ENCODE measurements around the gene CCT7.

Gene CCT7

GRCh38 chr2:73279852-73280251, 45.7 kb downstream of the CCT7 start:
- Histone ChIP-seq H3K36me3 (no peaks in the 10 kb centered on the region), H3K27me3 (peaks cover 0 to 24% of the 10 kb centered on the region in 2 donors), H3K4me3 (no peak overlapping the region), H3K9me3 (peaks cover 0 to 2% (median 0%) of the 10 kb centered on the region in 3 donors), H3K4me1 (peaks cover 0 to 15% (median 14%) of the 10 kb centered on the region in 4 donors), H3K27ac (no peak overlapping the region)
- no peak for DNase-seq
- no peak for TF ChIP-seq CTCF (IDR thresholded peaks at IDR 0.05)
- intact Hi-C loops (cut with DNase I; ENCODE audit: low total_unique reads): no loop called here

- no peak for TF ChIP-seq CTCF (IDR thresholded peaks at IDR 0.05)
- H3K4me1 ChIP-seq: peaks cover 0 to 19% (median 17%) of the 10 kb centered on the region in 4 donors
- H3K9me3 ChIP-seq: peaks cover 0 to 2% (median 0%) of the 10 kb centered on the region in 3 donors
- H3K27ac ChIP-seq: no peak overlapping the region
- no peaks in the 10 kb centered on the region for H3K36me3 ChIP-seq
- no peak overlapping the region for H3K4me3 ChIP-seq
- peaks cover 0 to 38% of the 10 kb centered on the region in 2 donors for H3K27me3 ChIP-seq
- peak in 1 of 2 donors; percentile 19 for DNase-seq
- intact Hi-C loops (cut with DNase I; ENCODE audit: low total_unique reads): no loop called here
Observed at GRCh38 chr2:73281244-73281643, 47.1 kb downstream of the CCT7 start.

GRCh38 chr2:73282924-73283544, 48.9 kb downstream of the CCT7 start:
- no peak for TF ChIP-seq CTCF (IDR thresholded peaks at IDR 0.05)
- H3K36me3 ChIP-seq: no peaks in the 10 kb centered on the region
- no peak overlapping the region for H3K4me3 ChIP-seq
- DNase-seq: no peak
- H3K9me3 ChIP-seq: no peaks in the 10 kb centered on the region
- H3K4me1 ChIP-seq: peaks cover 0 to 19% (median 17%) of the 10 kb centered on the region in 4 donors
- intact Hi-C loops (cut with DNase I; ENCODE audit: low total_unique reads): no loop called here
- no peak overlapping the region for H3K27ac ChIP-seq
- H3K27me3 ChIP-seq: peaks cover 0 to 47% of the 10 kb centered on the region in 2 donors

GRCh38 chr2:73283545-73284295, 49.6 kb downstream of the CCT7 start:
- Histone ChIP-seq H3K27me3 (peaks cover 0 to 47% of the 10 kb centered on the region in 2 donors), H3K4me3 (peak overlapping the region; percentile 49 to 60), H3K27ac (no peak overlapping the region), H3K4me1 (peaks cover 0 to 19% (median 17%) of the 10 kb centered on the region in 4 donors), H3K36me3 (no peaks in the 10 kb centered on the region), H3K9me3 (no peaks in the 10 kb centered on the region)
- no peak for TF ChIP-seq CTCF (IDR thresholded peaks at IDR 0.05)
- peak in 1 of 2 donors; percentile 58 for DNase-seq
- intact Hi-C loops (cut with DNase I; ENCODE audit: low total_unique reads): no loop called here

- Histone ChIP-seq H3K36me3 (no peaks in the 10 kb centered on the region), H3K4me3 (peak within 1 kb of the TSS; percentile 49 to 60), H3K9me3 (no peaks in the 10 kb centered on the region), H3K27ac (no peak within 1 kb of the TSS), H3K4me1 (peaks cover 0 to 19% (median 17%) of the 10 kb centered on the region in 4 donors), H3K27me3 (peaks cover 0 to 55% of the 10 kb centered on the region in 2 donors)
- intact Hi-C loops (cut with DNase I; ENCODE audit: low total_unique reads): no loop called here
- DNase-seq: no peak
- TF ChIP-seq CTCF (IDR thresholded peaks at IDR 0.05): no peak
Observed at GRCh38 chr2:73284296-73285158, 50.4 kb downstream of the CCT7 start, which contains the start of gene FBXO41. FBXO41 (minus strand) TSS chr2:73284478; CDS start chr2:73269630, 14,848 bp downstream.

Measured in tibial artery (tissue), 4 donors.